ENCODE data around the gene MEG3. TPM values are rescaled to one million over a fixed set of nuclear protein-coding genes. Genes with fewer than 3 reads are reported as not detected.

MEG3 gene
- total RNA-seq, 4 donors from 2014 or later: 1.2 to 18.9 (median 3.5) TPM

DNA sequence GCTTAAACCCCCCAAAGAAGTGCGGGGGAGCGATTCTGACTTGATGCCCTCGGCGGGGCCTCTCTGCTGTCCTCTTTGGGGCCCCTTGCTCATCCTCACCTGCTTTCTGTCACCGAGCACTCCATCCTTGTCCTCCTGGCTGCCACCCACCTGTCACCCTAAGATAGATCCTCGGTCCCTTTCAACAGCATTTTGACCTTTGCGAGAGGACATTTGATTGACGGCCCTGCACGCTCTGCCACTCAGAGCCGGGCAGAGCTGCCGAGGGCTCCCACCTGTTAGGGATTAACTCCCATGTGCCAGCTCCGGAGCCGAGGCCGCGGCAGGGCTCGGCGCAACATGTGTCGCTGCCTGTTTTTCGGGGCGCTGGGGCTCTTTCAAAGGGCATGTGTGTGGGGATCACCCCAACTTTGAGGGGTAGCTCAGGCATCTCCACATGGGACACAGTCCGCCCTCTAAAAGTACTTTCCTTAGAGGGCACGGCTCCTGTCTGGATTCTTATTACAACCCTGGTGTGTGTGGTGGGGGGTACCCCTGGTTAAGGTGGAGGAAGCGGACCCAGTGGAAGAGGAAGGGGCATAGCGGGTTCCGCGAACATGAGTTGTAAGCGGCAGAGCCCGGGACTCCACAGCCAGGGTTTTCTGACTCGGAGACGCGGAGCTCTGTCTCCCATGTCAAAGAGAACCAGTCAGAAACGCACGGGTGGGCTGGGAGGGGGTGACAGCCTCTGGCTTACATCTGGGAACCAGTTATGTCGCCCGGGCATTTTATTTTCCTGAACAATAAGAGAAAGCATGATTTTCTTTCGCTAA is 811 bp upstream of the MEG3 start:
- intact Hi-C loops (cut with DNase I): loop anchor here (10.0 kb wide), 1 partner anchor 160 kb away; no protein-coding TSS in a partner anchor

DNA sequence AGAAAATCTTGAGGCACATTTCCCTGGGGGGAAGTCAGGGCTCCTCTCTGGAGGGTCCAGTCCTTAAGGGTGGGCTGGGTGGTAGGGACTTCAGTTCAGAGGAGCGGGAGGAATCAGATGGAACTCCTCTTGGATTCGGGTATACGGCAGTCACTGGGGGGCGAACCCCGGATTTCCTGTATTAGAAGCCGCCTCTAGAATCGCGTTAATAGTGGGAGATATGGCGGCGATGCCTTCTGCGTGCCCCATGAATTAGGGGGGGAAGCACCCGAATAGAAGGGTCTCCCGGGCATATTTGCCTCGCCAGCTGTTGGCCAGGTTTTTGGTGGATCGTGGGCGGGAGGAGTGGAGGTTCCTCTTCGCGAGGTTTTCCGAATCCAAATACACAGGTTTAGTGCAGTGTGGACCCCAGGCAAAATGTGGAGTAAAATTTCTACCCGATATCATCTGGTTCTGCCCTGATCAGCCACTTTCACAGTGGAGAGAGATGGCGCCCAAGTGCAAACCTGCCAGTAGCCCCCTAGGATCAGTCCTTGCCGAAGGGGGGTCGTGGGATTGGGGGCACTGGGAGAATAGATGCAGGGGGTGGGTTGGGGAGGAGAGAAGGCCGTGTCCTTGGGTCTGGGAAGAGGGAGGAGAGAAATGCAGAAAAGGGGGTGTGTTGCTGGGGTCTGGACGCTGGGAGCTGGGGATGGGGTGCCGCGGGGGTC is 628 bp downstream of the MEG3 start:
- Histone ChIP-seq H3K27ac (peak overlapping the region in 3 of 4 donors; percentile 51 to 69 (median 67)), H3K4me3 (peak overlapping the region in 3 of 4 donors; percentile 32 to 53 (median 41)), H3K4me1 (peaks cover 0 to 28% (median 0%) of the 10 kb centered on the region in 3 donors), H3K9me3 (peaks cover 0 to 7% (median 0%) of the 10 kb centered on the region in 3 donors), H3K36me3 (no peaks in the 10 kb centered on the region), H3K27me3 (peaks cover 0 to 58% (median 2%) of the 10 kb centered on the region in 4 donors)
- DNase-seq: no peak
- intact Hi-C loops (cut with DNase I): loop anchor here (10.0 kb wide), 1 partner anchor 162 kb away; no protein-coding TSS in a partner anchor
- TF ChIP-seq POLR2A (IDR thresholded peaks at IDR 0.05): no peak
- TF ChIP-seq, protein P1, sequence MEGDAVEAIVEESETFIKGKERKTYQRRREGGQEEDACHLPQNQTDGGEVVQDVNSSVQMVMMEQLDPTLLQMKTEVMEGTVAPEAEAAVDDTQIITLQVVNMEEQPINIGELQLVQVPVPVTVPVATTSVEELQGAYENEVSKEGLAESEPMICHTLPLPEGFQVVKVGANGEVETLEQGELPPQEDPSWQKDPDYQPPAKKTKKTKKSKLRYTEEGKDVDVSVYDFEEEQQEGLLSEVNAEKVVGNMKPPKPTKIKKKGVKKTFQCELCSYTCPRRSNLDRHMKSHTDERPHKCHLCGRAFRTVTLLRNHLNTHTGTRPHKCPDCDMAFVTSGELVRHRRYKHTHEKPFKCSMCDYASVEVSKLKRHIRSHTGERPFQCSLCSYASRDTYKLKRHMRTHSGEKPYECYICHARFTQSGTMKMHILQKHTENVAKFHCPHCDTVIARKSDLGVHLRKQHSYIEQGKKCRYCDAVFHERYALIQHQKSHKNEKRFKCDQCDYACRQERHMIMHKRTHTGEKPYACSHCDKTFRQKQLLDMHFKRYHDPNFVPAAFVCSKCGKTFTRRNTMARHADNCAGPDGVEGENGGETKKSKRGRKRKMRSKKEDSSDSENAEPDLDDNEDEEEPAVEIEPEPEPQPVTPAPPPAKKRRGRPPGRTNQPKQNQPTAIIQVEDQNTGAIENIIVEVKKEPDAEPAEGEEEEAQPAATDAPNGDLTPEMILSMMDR (IDR thresholded peaks at IDR 0.05): no peak
- WGBS, 2 donors: 53 to 63% methylated on average over 14 to 22 of the region's 27 CpGs

More for the DNA sequence above, 811 bp upstream of the MEG3 start:
- H3K36me3 ChIP-seq: no peaks in the 10 kb centered on the region
- WGBS, 2 donors: 66 to 76% methylated on average over 13 to 20 of the region's 36 CpGs
- H3K9me3 ChIP-seq: peaks cover 0 to 7% (median 0%) of the 10 kb centered on the region in 3 donors
- H3K4me3 ChIP-seq: peak overlapping the region in 3 of 4 donors; percentile 32 to 53 (median 41)
- DNase-seq: no peak
- peak overlapping the region in 1 of 4 donors; percentile 69 for H3K27ac ChIP-seq
- H3K27me3 ChIP-seq: peaks cover 0 to 58% (median 2%) of the 10 kb centered on the region in 4 donors
- peaks cover 0 to 30% (median 0%) of the 10 kb centered on the region in 3 donors for H3K4me1 ChIP-seq
- no peak for TF ChIP-seq POLR2A (IDR thresholded peaks at IDR 0.05)
- TF ChIP-seq, protein P1 (IDR thresholded peaks at IDR 0.05): no peak

DNA sequence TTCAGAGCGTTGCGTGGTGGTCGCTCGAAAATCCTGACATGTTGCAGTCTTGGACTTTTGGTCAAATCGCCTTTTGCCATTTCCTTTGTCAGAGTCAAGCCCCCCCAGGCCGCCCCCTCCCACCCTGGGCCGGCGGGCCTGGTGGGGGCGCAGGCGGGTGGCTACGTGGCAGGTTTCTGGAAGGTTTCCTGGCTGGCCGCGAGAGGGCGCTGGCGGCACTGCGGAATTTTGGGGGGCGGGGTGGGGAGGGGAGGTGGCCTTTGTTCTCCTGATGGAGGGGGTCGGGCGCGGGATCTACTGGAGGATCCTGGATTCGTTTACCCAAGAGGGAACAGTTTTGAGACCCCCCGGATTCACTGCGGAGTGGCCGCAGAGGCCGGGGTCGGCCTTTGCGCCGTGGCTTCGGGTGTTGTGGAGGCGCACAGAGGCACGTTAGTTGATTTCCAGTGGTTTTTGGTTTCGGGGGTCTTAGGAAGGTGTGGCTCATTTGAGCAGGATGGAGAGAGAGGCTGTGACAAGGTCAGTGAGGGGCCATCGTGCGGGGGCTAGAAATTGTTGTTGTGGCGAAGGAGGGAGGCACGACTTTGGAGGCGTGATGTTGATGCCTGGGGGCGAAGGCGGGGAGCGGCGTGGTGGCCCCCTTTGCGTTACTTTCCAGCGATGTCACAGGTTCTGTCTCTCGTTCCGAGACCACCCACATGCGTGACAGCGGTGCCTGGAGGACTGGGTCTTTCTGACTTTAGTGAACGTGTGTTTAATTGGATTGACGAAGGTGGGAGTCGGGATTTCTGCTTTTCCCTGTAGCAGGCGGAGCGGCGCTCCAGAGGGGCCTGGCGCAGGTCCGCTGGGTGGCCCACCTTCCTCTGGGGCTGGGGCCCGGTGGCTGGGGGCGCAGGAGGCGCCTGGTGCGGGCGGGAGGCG is 1.4 kb downstream of the MEG3 start:
- no peak for DNase-seq
- Histone ChIP-seq H3K9me3 (peaks cover 0 to 7% (median 0%) of the 10 kb centered on the region in 3 donors), H3K4me1 (peaks cover 0 to 24% (median 0%) of the 10 kb centered on the region in 3 donors), H3K27ac (peak overlapping the region in 3 of 4 donors; percentile 51 to 69 (median 67)), H3K4me3 (peak overlapping the region in 3 of 4 donors; percentile 32 to 53 (median 41)), H3K36me3 (no peaks in the 10 kb centered on the region), H3K27me3 (peaks cover 0 to 66% (median 2%) of the 10 kb centered on the region in 4 donors)
- intact Hi-C loops (cut with DNase I): loop anchor here (10.0 kb wide), 1 partner anchor 163 kb away; no protein-coding TSS in a partner anchor
- TF ChIP-seq, protein P1 (IDR thresholded peaks at IDR 0.05): peak in 3 of 6 experiments; percentile 4 to 28 (median 16)
- no peak for TF ChIP-seq POLR2A (IDR thresholded peaks at IDR 0.05)
- 57 to 59% methylated on average over 29 to 37 of the region's 61 CpGs for WGBS, 2 donors

DNA sequence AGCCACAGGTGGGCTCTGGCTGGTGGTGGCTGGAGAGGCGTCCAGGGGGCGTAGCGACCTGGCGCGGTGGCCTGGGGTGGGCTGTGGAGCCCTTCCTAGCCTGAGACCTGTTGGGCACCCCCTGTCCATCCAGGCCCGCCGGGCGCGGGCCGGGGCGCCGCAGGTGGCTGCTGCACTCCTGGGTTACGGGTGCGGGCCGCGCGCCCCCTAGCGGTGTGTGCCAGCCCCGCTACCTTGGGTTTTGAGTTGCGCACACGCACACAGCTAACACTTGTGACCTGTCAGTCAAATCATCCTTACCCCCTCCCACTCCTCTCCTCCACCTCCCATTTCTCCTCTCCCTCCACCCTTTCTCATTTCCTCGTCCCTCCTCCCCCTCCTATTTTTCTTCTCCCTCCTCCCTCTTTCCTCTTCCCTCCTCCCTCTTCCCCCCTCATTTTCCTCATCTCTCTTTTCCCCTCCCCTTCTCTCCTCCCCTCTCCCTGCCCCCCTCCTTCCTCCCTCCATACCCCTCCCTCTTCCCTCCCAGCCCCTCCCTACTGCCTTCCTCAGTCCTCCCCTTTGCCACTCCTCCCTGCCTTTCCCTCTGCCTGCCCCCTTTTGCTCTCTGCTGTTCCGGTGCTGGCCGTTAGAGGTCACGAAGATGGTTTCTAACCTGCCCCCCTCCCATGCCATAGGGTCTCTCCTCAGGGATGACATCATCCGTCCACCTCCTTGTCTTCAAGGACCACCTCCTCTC is 2.3 kb downstream of the MEG3 start:
- Histone ChIP-seq H3K4me1 (peaks cover 0 to 15% (median 0%) of the 10 kb centered on the region in 3 donors), H3K27ac (no peak overlapping the region), H3K27me3 (peaks cover 0 to 74% (median 2%) of the 10 kb centered on the region in 4 donors), H3K4me3 (peak overlapping the region in 2 of 4 donors; percentile 41 to 53), H3K36me3 (no peaks in the 10 kb centered on the region), H3K9me3 (peaks cover 0 to 7% (median 0%) of the 10 kb centered on the region in 3 donors)
- TF ChIP-seq POLR2A (IDR thresholded peaks at IDR 0.05): no peak
- TF ChIP-seq, protein P1 (IDR thresholded peaks at IDR 0.05): peak in 4 of 6 experiments; percentile 7 to 64 (median 26)
- no peak for DNase-seq
- WGBS, 2 donors: 62 to 70% methylated on average over 14 to 16 of the region's 26 CpGs
- intact Hi-C loops (cut with DNase I): loop anchor here (10.0 kb wide), 1 partner anchor 163 kb away; no protein-coding TSS in a partner anchor

All from esophagus squamous epithelium (tissue), 5 donors.